ENCODE data around the gene IGSF3. TPM values are rescaled to one million over a fixed set of nuclear protein-coding genes. Genes with fewer than 3 reads are reported as not detected.
A peak's percentile ranks its signal among the peaks of the same experiment; 100 is the strongest.
"Not testable (repeated sequence)": the region's sequence is repeated elsewhere in the genome, so short reads cannot be mapped to it uniquely, and the experiment has no call there.

The IGSF3 gene
- polyA plus RNA-seq, 3 donors: 0.07 to 0.12 TPM; not detected in 1

DNA sequence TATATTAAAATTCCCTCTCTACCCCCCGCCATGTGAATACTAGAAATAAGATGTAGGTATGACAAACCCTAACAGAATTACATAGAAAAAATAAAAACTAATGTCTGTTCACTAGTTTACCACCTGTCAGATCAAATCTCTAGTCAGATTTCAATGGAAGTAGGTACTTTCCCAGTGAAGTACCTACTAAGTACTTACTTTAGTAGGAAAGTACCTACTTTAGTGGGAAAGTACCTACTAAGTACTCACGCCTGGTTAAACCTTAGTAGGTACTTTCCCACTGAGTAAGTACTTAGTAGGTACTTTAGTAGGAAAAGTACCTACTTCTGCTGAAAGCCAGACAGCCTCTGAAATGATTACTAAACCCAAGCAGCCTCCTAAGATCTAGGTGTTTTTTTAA is 58.7 kb downstream of the IGSF3 start:
- H3K4me1 Mint-ChIP-seq: peaks cover 57% of the 10 kb centered on the region
- H3K36me3 Mint-ChIP-seq; H3K9me3 ChIP-seq (replicated peaks in 1 of 2; ENCODE audit: control insufficient read depth in 1 of 2, insufficient read depth in 1 of 2, low read length in 2 of 2); H3K36me3 ChIP-seq (replicated peaks in 1 of 2; ENCODE audit: control insufficient read depth in 1 of 2, insufficient read depth in 2 of 2, low read length in 2 of 2); H3K79me2 ChIP-seq (ENCODE audit: insufficient read depth, low read length); H3K4me3 ChIP-seq (replicated peaks in 1 of 3; ENCODE audit: low read depth in 2 of 3, low read length in 3 of 3); H3K4me3 Mint-ChIP-seq; H2AFZ ChIP-seq (ENCODE audit: insufficient read depth, low read depth, low read length, poor library complexity, severe bottlenecking); H3K9ac ChIP-seq (ENCODE audit: insufficient read depth, low read length, poor library complexity, severe bottlenecking); intact Hi-C loops (cut with micrococcal nuclease); H3K4me2 ChIP-seq (replicated peaks; ENCODE audit: extremely low read depth, low read length, poor library complexity, severe bottlenecking); H3K9me3 Mint-ChIP-seq; H3K27me3 ChIP-seq (ENCODE audit: control insufficient read depth in 2 of 2, insufficient read depth in 2 of 2, low read length in 2 of 2); H3K27me3 Mint-ChIP-seq (ENCODE audit: low read depth in 3 of 3); H4K20me1 ChIP-seq (ENCODE audit: insufficient read depth, low read length); H3K27ac ChIP-seq (ENCODE audit: low read depth in 1 of 2, low read length in 2 of 2): not testable (repeated sequence)
- peak in 1 of 3 donors; percentile 76 for DNase-seq
- WGBS (ENCODE audit: insufficient coverage): no CpG with 5 or more reads among the region's 2 CpGs
- H3K27ac Mint-ChIP-seq: peak overlapping the region in 1 of 7 donors; percentile 97
- peaks cover 40 to 48% of the 10 kb centered on the region in 2 donors for H3K4me1 ChIP-seq (ENCODE audit: control insufficient read depth in 1 of 2, insufficient read depth in 2 of 2, low read length in 2 of 2)

DNA sequence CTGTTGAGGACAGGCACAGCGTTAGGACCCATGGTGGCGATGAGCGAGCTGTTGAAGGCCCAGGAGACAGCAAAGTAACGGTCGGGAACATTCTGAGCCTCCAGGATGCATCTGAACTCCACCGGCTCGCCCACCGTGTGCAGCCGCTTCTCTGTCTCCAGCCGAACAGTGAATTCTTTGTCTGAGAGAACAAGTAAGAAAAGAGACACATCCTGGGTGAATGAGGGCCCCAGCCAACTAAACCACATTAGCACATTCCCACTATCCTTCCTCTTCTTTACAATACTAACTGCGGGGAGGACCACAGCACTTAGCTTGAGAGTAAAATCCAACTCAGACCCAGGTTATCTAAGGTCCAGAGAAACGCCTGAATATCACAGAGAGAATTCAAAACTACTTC is 59.4 kb downstream of the IGSF3 start:
- H3K4me3 ChIP-seq (replicated peaks in 1 of 3; ENCODE audit: low read depth in 2 of 3, low read length in 3 of 3); DNase-seq; H3K27me3 Mint-ChIP-seq (ENCODE audit: low read depth in 3 of 3); H3K9me3 Mint-ChIP-seq; H3K4me2 ChIP-seq (replicated peaks; ENCODE audit: extremely low read depth, low read length, poor library complexity, severe bottlenecking); H3K79me2 ChIP-seq (ENCODE audit: insufficient read depth, low read length); H3K27ac ChIP-seq (ENCODE audit: low read depth in 1 of 2, low read length in 2 of 2); H3K36me3 Mint-ChIP-seq; H2AFZ ChIP-seq (ENCODE audit: insufficient read depth, low read depth, low read length, poor library complexity, severe bottlenecking); H3K36me3 ChIP-seq (replicated peaks in 1 of 2; ENCODE audit: control insufficient read depth in 1 of 2, insufficient read depth in 2 of 2, low read length in 2 of 2); H3K27me3 ChIP-seq (ENCODE audit: control insufficient read depth in 2 of 2, insufficient read depth in 2 of 2, low read length in 2 of 2); H3K9ac ChIP-seq (ENCODE audit: insufficient read depth, low read length, poor library complexity, severe bottlenecking); H3K4me3 Mint-ChIP-seq; intact Hi-C loops (cut with micrococcal nuclease); H4K20me1 ChIP-seq (ENCODE audit: insufficient read depth, low read length); H3K9me3 ChIP-seq (replicated peaks in 1 of 2; ENCODE audit: control insufficient read depth in 1 of 2, insufficient read depth in 1 of 2, low read length in 2 of 2): not testable (repeated sequence)
- WGBS (ENCODE audit: insufficient coverage): 44% methylated on average over 2 of the region's 12 CpGs
- Mint-ChIP-seq H3K27ac (peak overlapping the region in 6 of 7 donors; percentile 15 to 97 (median 56)), H3K4me1 (peaks cover 60% of the 10 kb centered on the region)
- peaks cover 40 to 48% of the 10 kb centered on the region in 2 donors for H3K4me1 ChIP-seq (ENCODE audit: control insufficient read depth in 1 of 2, insufficient read depth in 2 of 2, low read length in 2 of 2)

DNA sequence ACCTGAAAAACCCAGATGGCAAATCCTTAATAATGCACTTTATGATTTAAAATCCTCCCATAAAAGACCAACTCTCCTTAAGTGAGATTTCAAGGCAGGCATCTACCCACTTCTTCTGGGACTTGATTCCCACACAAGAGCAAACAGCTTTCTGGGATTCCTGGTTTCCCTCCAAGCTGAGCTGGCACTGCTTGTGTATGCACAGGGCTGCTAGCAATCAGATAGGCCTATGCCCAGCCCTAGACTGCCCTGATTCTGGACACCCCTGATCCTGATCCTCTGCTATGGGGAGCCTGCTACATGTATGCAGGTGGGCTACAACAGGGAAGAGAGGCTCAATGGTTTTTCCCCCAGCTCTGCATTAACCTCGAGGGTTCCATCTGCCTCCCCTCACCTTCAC is 60.1 kb downstream of the IGSF3 start:
- H3K9me3 ChIP-seq (replicated peaks in 1 of 2; ENCODE audit: control insufficient read depth in 1 of 2, insufficient read depth in 1 of 2, low read length in 2 of 2); H4K20me1 ChIP-seq (ENCODE audit: insufficient read depth, low read length); H3K27me3 Mint-ChIP-seq (ENCODE audit: low read depth in 3 of 3); H3K4me3 ChIP-seq (replicated peaks in 1 of 3; ENCODE audit: low read depth in 2 of 3, low read length in 3 of 3); DNase-seq; H3K27me3 ChIP-seq (ENCODE audit: control insufficient read depth in 2 of 2, insufficient read depth in 2 of 2, low read length in 2 of 2); H2AFZ ChIP-seq (ENCODE audit: insufficient read depth, low read depth, low read length, poor library complexity, severe bottlenecking); H3K9ac ChIP-seq (ENCODE audit: insufficient read depth, low read length, poor library complexity, severe bottlenecking); H3K4me2 ChIP-seq (replicated peaks; ENCODE audit: extremely low read depth, low read length, poor library complexity, severe bottlenecking); intact Hi-C loops (cut with micrococcal nuclease); H3K9me3 Mint-ChIP-seq; H3K36me3 ChIP-seq (replicated peaks in 1 of 2; ENCODE audit: control insufficient read depth in 1 of 2, insufficient read depth in 2 of 2, low read length in 2 of 2); H3K79me2 ChIP-seq (ENCODE audit: insufficient read depth, low read length); H3K4me3 Mint-ChIP-seq; H3K36me3 Mint-ChIP-seq: not testable (repeated sequence)
- H3K27ac Mint-ChIP-seq: peak overlapping the region; percentile 41 to 97 (median 80)
- peaks cover 66% of the 10 kb centered on the region for H3K4me1 Mint-ChIP-seq
- no CpG with 5 or more reads among the region's 1 CpG for WGBS (ENCODE audit: insufficient coverage)
- Histone ChIP-seq H3K27ac (ENCODE audit: low read depth in 1 of 2, low read length in 2 of 2) (peak overlapping the region in 1 of 2 donors; percentile 26), H3K4me1 (ENCODE audit: control insufficient read depth in 1 of 2, insufficient read depth in 2 of 2, low read length in 2 of 2) (peaks cover 44 to 53% of the 10 kb centered on the region in 2 donors)

DNA sequence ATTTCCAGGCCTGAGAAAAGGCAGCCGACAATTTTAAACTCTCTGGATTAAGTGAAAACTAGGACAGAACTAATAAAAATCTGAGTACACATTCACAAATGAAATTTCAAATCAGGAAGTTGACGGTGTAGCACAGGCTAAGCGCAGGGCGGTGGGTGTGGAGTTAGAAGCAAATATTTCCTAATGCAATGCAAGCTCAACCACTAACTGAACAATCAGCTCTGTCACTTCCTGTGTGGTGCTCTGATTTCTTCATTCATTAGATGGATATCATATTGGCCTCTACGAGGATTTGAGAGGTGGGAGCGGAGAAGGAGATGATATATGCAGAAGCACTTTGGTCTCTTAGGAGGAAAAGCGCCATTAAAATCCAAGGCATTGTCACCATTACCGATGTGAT is 61.5 kb downstream of the IGSF3 start:
- intact Hi-C loops (cut with micrococcal nuclease); H3K79me2 ChIP-seq (ENCODE audit: insufficient read depth, low read length); H3K36me3 Mint-ChIP-seq; H3K36me3 ChIP-seq (replicated peaks in 1 of 2; ENCODE audit: control insufficient read depth in 1 of 2, insufficient read depth in 2 of 2, low read length in 2 of 2); H3K9me3 Mint-ChIP-seq; H3K27me3 ChIP-seq (ENCODE audit: control insufficient read depth in 2 of 2, insufficient read depth in 2 of 2, low read length in 2 of 2); H3K9me3 ChIP-seq (replicated peaks in 1 of 2; ENCODE audit: control insufficient read depth in 1 of 2, insufficient read depth in 1 of 2, low read length in 2 of 2); H3K27me3 Mint-ChIP-seq (ENCODE audit: low read depth in 3 of 3); H4K20me1 ChIP-seq (ENCODE audit: insufficient read depth, low read length); H2AFZ ChIP-seq (ENCODE audit: insufficient read depth, low read depth, low read length, poor library complexity, severe bottlenecking): not testable (repeated sequence)
- 40% methylated on average over 1 of the region's 8 CpGs for WGBS (ENCODE audit: insufficient coverage)
- Histone ChIP-seq H3K27ac (ENCODE audit: low read depth in 1 of 2, low read length in 2 of 2) (peak overlapping the region; percentile 70 to 80), H3K4me2 (replicated peaks; ENCODE audit: extremely low read depth, low read length, poor library complexity, severe bottlenecking) (peak overlapping the region; percentile 36), H3K9ac (ENCODE audit: insufficient read depth, low read length, poor library complexity, severe bottlenecking) (peak overlapping the region; percentile 23), H3K4me3 (replicated peaks in 1 of 3; ENCODE audit: low read depth in 2 of 3, low read length in 3 of 3) (peak overlapping the region in 1 of 3 experiments; percentile 19), H3K4me1 (ENCODE audit: control insufficient read depth in 1 of 2, insufficient read depth in 2 of 2, low read length in 2 of 2) (peaks cover 50 to 60% of the 10 kb centered on the region in 2 donors)
- Mint-ChIP-seq H3K4me3 (peak overlapping the region; percentile 50 to 65), H3K4me1 (peaks cover 74% of the 10 kb centered on the region), H3K27ac (peak overlapping the region; percentile 90 to 98 (median 96))
- peak; percentile 76 to 92 (median 88) for DNase-seq
